Mammary epithelial cell (primary cell): ENCODE measurements around the gene KRTAP13-2.

Source experiments
- EZH2 ChIP-seq: IDR thresholded peaks from 2 replicates; pipeline ENCODE4 v1.6.1; 2012; ENCODE audit warnings: low read length, inconsistent platforms, borderline replicate concordance
- TF ChIP-seq, protein P1 (sequence below), 2 donors: IDR thresholded peaks in 1 of 2; conservative IDR thresholded peaks in 1 of 2; 2 replicates each; pipeline ENCODE4 v1.5.1; 2011 to 2012; ENCODE audit warnings: inconsistent platforms in 2 of 2, low read length in 2 of 2, mild to moderate bottlenecking in 2 of 2, control low read depth in 1 of 2, low read depth in 1 of 2; ENCODE audit not compliant: insufficient read depth in 1 of 2; ENCODE audit errors: extremely low read depth in 1 of 2

DNA sequence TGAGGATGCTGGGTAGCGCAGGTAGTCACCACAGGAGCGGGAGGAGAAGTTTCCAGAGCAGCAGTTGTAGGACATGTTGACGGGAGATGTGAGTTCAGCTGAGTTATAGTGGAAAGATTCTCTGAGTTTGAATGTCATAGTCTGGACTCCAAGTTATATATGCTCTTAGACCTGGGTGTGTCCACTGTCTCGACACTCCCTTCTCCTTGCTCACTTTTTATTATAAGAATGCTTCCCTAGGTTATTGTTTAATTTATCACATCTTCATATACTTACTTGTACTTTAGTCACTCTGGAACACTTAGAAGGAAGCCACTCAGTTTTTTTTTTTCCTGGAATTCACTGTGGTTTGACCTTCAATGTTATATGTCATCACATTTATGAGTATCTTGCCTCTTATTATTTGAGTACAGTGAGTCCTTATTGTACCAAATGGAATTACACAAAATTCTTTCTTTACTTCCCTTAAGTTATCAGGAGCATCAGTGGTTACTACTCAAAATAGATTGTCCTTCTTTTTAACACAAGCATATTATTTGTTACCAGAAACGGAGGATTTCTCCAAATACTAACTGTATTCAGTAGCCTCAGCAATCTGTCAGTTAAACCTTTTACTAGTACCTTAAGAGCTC, at the start of gene KRTAP13-2:
- TF ChIP-seq, protein P1, sequence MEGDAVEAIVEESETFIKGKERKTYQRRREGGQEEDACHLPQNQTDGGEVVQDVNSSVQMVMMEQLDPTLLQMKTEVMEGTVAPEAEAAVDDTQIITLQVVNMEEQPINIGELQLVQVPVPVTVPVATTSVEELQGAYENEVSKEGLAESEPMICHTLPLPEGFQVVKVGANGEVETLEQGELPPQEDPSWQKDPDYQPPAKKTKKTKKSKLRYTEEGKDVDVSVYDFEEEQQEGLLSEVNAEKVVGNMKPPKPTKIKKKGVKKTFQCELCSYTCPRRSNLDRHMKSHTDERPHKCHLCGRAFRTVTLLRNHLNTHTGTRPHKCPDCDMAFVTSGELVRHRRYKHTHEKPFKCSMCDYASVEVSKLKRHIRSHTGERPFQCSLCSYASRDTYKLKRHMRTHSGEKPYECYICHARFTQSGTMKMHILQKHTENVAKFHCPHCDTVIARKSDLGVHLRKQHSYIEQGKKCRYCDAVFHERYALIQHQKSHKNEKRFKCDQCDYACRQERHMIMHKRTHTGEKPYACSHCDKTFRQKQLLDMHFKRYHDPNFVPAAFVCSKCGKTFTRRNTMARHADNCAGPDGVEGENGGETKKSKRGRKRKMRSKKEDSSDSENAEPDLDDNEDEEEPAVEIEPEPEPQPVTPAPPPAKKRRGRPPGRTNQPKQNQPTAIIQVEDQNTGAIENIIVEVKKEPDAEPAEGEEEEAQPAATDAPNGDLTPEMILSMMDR (conservative IDR thresholded peaks at IDR 0.05 in 1 of 2, IDR thresholded peaks at IDR 0.05 in 1 of 2; ENCODE audit: extremely low read depth in 1 of 2, insufficient read depth in 1 of 2, low read depth in 1 of 2, low read length in 2 of 2): no peak
- TF ChIP-seq EZH2: no peak
